Caco-2 (cell line): ENCODE results near the gene CHCHD1. TPM values are rescaled to one million over a fixed set of nuclear protein-coding genes. Genes with fewer than 3 reads are reported as not detected.

Source experiments
- BruUV-seq: library from RNA; stranded (reverse); fragments of 400-500 nt; replicated peaks from 2 replicates; lab custom pipeline; 2021; lab: Mats Ljungman, UMichigan
- CTCF ChIA-PET: fragments of 300-600 bp; sonication (Branson Sonifier 250); formaldehyde crosslinking; loops from one replicate; lab custom pipeline; 2022; ENCODE audit warnings: antibody characterized with exemption; lab: Charles Lee
- POLR2A ChIA-PET: fragments of 300-600 bp; sonication (Branson Sonifier 250); formaldehyde crosslinking; loops from one replicate; lab custom pipeline; 2022; ENCODE audit warnings: antibody characterized with exemption; lab: Charles Lee
- DNase-seq, 2 experiments: peaks; one replicate each; pipeline versions ENCODE4 v3.0.0 to v3.0.0-alpha.2; 2020 to 2022
- H3K27me3 ChIP-seq: replicated peaks from 2 replicates; pipeline ENCODE4 v1.6.0; 2011; ENCODE audit warnings: low read length; ENCODE audit not compliant: control insufficient read depth, insufficient read depth
- H3K36me3 ChIP-seq: 2 replicates; pipeline ENCODE4 v1.5.1; 2011; ENCODE audit warnings: low read length; ENCODE audit not compliant: control insufficient read depth, insufficient read depth
- H3K4me1 ChIP-seq: fragments of 250-450 bp; sonication (Bioruptor Pico); 2 replicates; pipeline ENCODE4 v1.5.1; 2020; ENCODE audit warnings: mild to moderate bottlenecking
- H3K4me3 ChIP-seq: 2 replicates; pipeline ENCODE4 v1.5.1; 2011; ENCODE audit warnings: low read depth, mild to moderate bottlenecking, control low read depth, low read length
- H3K9me3 ChIP-seq: fragments of 250-450 bp; sonication (Bioruptor Pico); 2 replicates; pipeline ENCODE4 v1.5.1; 2020; ENCODE audit warnings: mild to moderate bottlenecking, moderate library complexity
- H3K27ac Mint-ChIP-seq: one replicate; pipeline ENCODE4 v1.8.0; 2022; ENCODE audit warnings: mixed read lengths; ENCODE audit not compliant: unreplicated experiment
- H3K27me3 Mint-ChIP-seq: one replicate; pipeline ENCODE4 v1.8.0; 2022; ENCODE audit warnings: mixed read lengths; ENCODE audit not compliant: insufficient read depth, unreplicated experiment
- H3K36me3 Mint-ChIP-seq: one replicate; pipeline ENCODE4 v1.8.0; 2022; ENCODE audit warnings: mild to moderate bottlenecking, mixed read lengths; ENCODE audit not compliant: insufficient read depth, unreplicated experiment
- H3K4me1 Mint-ChIP-seq: one replicate; pipeline ENCODE4 v1.8.0; 2022; ENCODE audit warnings: low read depth, mixed read lengths; ENCODE audit not compliant: unreplicated experiment
- H3K4me3 Mint-ChIP-seq: one replicate; pipeline ENCODE4 v1.8.0; 2022; ENCODE audit warnings: mild to moderate bottlenecking, moderate library complexity, mixed read lengths; ENCODE audit not compliant: unreplicated experiment
- H3K9me3 Mint-ChIP-seq: one replicate; pipeline ENCODE4 v1.8.0; 2022; ENCODE audit warnings: mixed read lengths; ENCODE audit not compliant: unreplicated experiment
- CTCF ChIP-seq, 2 experiments: fragments of 200-600 bp in 1 of 2; IDR thresholded peaks; 1 replicate in 1 of 2; 2 replicates in 1 of 2; pipeline versions ENCODE4 v1.5.1 to v1.8.0; 2011 to 2022; ENCODE audit warnings: antibody characterized with exemption in 1 of 2, control low read depth in 1 of 2, inconsistent platforms in 1 of 2, low read depth in 1 of 2, low read length in 1 of 2, mild to moderate bottlenecking in 1 of 2, moderate library complexity in 1 of 2; ENCODE audit not compliant: insufficient read depth in 1 of 2, severe bottlenecking in 1 of 2, unreplicated experiment in 1 of 2
- intact Hi-C: fragments of 100-400 bp; cut with micrococcal nuclease; formaldehyde crosslinking; loops from one replicate; pipeline ENCODE4 v1.10.0; 2022; ENCODE audit not compliant: unreplicated experiment
- total RNA-seq: library from RNA; stranded (reverse); gene quantifications from 2 replicates; pipeline ENCODE4 v1.2.3, GENCODE V29; 2022

CHCHD1 gene
- total RNA-seq, 1 experiment from 2014 or later, result 44.1 TPM

- Mint-ChIP-seq H3K27ac (peak overlapping the region; percentile 99), H3K9me3 (no peaks in the 10 kb centered on the region), H3K4me3 (no peak overlapping the region), H3K36me3 (peaks cover 42% of the 10 kb centered on the region), H3K4me1 (peaks cover 6% of the 10 kb centered on the region), H3K27me3 (no peaks in the 10 kb centered on the region)
- Histone ChIP-seq H3K36me3 (no peaks in the 10 kb centered on the region), H3K4me1 (peaks cover 6% of the 10 kb centered on the region; the same call in 1 of the 2 replicates), H3K27me3 (no peaks in the 10 kb centered on the region), H3K9me3 (no peaks in the 10 kb centered on the region), H3K4me3 (no peak overlapping the region)
- ChIA-PET POLR2A (interaction anchor here (2.0 kb wide), 1 partner anchor 12 kb away, joined by 11 read pairs; no protein-coding TSS in a partner anchor), CTCF (no interaction called here)
- intact Hi-C loops, result loop anchor here (5.0 kb wide), 1 partner anchor 45 kb away; the partner anchor contains the start of gene ZSWIM8
- no TSS peak for BruUV-seq
- DNase-seq, result no peak
- no peak for TF ChIP-seq CTCF (IDR thresholded peaks at IDR 0.05; ENCODE audit: insufficient read depth in 1 of 2, low read depth in 1 of 2, low read length in 1 of 2, severe bottlenecking in 1 of 2, unreplicated experiment in 1 of 2)
Observed at GRCh38 chr10:73742454-73742734, 39.5 kb upstream of the CHCHD1 start.

- no peak for TF ChIP-seq CTCF (IDR thresholded peaks at IDR 0.05; ENCODE audit: insufficient read depth in 1 of 2, low read depth in 1 of 2, low read length in 1 of 2, severe bottlenecking in 1 of 2, unreplicated experiment in 1 of 2)
- BruUV-seq, result TSS peak; percentile 97
- intact Hi-C loops, result loop anchor here (5.0 kb wide), 1 partner anchor 44 kb away; the partner anchor contains the start of gene ZSWIM8
- Histone ChIP-seq H3K36me3 (no peaks in the 10 kb centered on the region), H3K27me3 (no peaks in the 10 kb centered on the region), H3K4me1 (peaks cover 6% of the 10 kb centered on the region; the same call in 1 of the 2 replicates), H3K9me3 (no peaks in the 10 kb centered on the region), H3K4me3 (peak overlapping the region; percentile 59)
- Mint-ChIP-seq H3K27me3 (no peaks in the 10 kb centered on the region), H3K4me1 (peaks cover 6% of the 10 kb centered on the region), H3K9me3 (no peaks in the 10 kb centered on the region), H3K36me3 (peaks cover 47% of the 10 kb centered on the region), H3K27ac (peak overlapping the region; percentile 99), H3K4me3 (peak overlapping the region; percentile 97)
- ChIA-PET CTCF (no interaction called here), POLR2A (interaction anchor here (0.6 to 2.3 kb wide), 7 partner anchors 13 to 248 kb away, joined by 3 to 11 read pairs (median 4); partner anchors contain the start of genes CHCHD1 and PPP3CB)
- DNase-seq, result no peak
Observed at GRCh38 chr10:73743327-73743904, 38.4 kb upstream of the CHCHD1 start.

GRCh38 chr10:73743905-73744663, 37.8 kb upstream of the CHCHD1 start, which contains the start of gene SEC24C:
Gene SEC24C (plus strand): TSS chr10:73744372. CDS start chr10:73746833, 2,461 bp downstream.
- ChIA-PET POLR2A (interaction anchor here (0.5 to 2.3 kb wide), 8 partner anchors 14 to 809 kb away, joined by 3 to 11 read pairs (median 4); partner anchors contain the start of genes CHCHD1 and PPP3CB), CTCF (no interaction called here)
- peaks cover 6% of the 10 kb centered on the region; the same call in 1 of the 2 replicates for H3K4me1 ChIP-seq
- intact Hi-C loops, result loop anchor here (1.0 to 5.0 kb wide), 3 partner anchors 14 to 43 kb away; partner anchors contain the start of gene ZSWIM8
- DNase-seq, result peak; percentile 97
- H3K27me3 Mint-ChIP-seq, result no peaks in the 10 kb centered on the region
- peak within 1 kb of the TSS; percentile 99 for H3K27ac Mint-ChIP-seq
- H3K4me3 ChIP-seq, result peak within 1 kb of the TSS; percentile 59
- no peaks in the 10 kb centered on the region for H3K9me3 Mint-ChIP-seq
- peaks cover 52% of the 10 kb centered on the region for H3K36me3 Mint-ChIP-seq
- peak within 1 kb of the TSS; percentile 97 for H3K4me3 Mint-ChIP-seq
- TF ChIP-seq CTCF (IDR thresholded peaks at IDR 0.05; ENCODE audit: insufficient read depth in 1 of 2, low read depth in 1 of 2, low read length in 1 of 2, severe bottlenecking in 1 of 2, unreplicated experiment in 1 of 2), result no peak
- H3K27me3 ChIP-seq, result no peaks in the 10 kb centered on the region
- no TSS peak for BruUV-seq
- H3K9me3 ChIP-seq, result no peaks in the 10 kb centered on the region
- no peaks in the 10 kb centered on the region for H3K36me3 ChIP-seq
- peaks cover 6% of the 10 kb centered on the region for H3K4me1 Mint-ChIP-seq
